Type B pancreatic cell (in vitro differentiated cells): ENCODE results near the gene SLC39A2. TPM values are rescaled to one million over a fixed set of nuclear protein-coding genes. Genes with fewer than 3 reads are reported as not detected.

Source experiments
- DNase-seq: peaks from one replicate; pipeline ENCODE4 v3.0.0; 2021; ENCODE audit warnings: mixed read lengths; ENCODE audit not compliant: unreplicated experiment; ENCODE audit errors: extremely low spot score
- H3K27ac Mint-ChIP-seq: 2 replicates; pipeline ENCODE4 v1.8.0; 2021; ENCODE audit warnings: mild to moderate bottlenecking, mixed read lengths
- H3K27me3 Mint-ChIP-seq: 2 replicates; pipeline ENCODE4 v1.8.0; 2021; ENCODE audit warnings: mixed read lengths
- H3K36me3 Mint-ChIP-seq: 2 replicates; pipeline ENCODE4 v1.8.0; 2021; ENCODE audit warnings: mixed read lengths
- H3K4me1 Mint-ChIP-seq: one replicate; pipeline ENCODE4 v1.8.0; 2021; ENCODE audit warnings: mixed read lengths; ENCODE audit not compliant: unreplicated experiment
- H3K4me3 Mint-ChIP-seq: 2 replicates; pipeline ENCODE4 v1.8.0; 2021; ENCODE audit warnings: mild to moderate bottlenecking, mixed read lengths
- H3K9me3 Mint-ChIP-seq: 2 replicates; pipeline ENCODE4 v1.8.0; 2021; ENCODE audit warnings: mixed read lengths
- microRNA-seq: library from miRNA; unstranded; fragments of <30 nt; microRNA quantifications from one replicate; pipeline ENCODE4, GENCODE V29; 2020
- total RNA-seq: library from RNA; stranded (reverse); gene quantifications from 2 replicates; pipeline ENCODE4 v1.2.1, GENCODE V29; 2021; ENCODE audit warnings: low replicate concordance
- TF ChIP-seq, protein P1 (sequence below): fragments of 200-600 bp; sonication (generic); conservative IDR thresholded peaks from 2 replicates; pipeline ENCODE4 v1.5.0; 2021; ENCODE audit warnings: antibody characterized with exemption, mild to moderate bottlenecking

Gene SLC39A2
- total RNA-seq, 1 donor from 2014 or later, result 4.5 TPM

DNA sequence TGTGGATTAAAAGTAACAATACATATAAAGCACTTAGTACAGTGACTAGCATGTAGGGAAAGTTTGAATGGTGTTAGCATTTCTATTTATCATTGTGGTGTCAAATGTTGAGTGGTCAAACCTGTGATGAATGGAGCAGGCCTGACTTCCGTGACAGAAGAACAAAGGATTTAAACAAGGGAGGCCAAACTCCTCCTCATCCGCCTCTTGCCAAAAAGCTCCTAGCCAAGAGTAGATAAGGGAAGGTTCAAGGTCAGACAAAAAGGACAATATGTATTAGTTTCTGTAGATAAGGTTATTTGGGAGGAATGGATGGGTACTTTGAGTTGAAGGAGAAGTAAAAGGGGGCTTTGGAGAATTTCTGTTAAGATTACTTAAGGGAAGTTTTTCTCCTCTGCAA, 49.5 kb downstream of the SLC39A2 start:
- TF ChIP-seq, protein P1, sequence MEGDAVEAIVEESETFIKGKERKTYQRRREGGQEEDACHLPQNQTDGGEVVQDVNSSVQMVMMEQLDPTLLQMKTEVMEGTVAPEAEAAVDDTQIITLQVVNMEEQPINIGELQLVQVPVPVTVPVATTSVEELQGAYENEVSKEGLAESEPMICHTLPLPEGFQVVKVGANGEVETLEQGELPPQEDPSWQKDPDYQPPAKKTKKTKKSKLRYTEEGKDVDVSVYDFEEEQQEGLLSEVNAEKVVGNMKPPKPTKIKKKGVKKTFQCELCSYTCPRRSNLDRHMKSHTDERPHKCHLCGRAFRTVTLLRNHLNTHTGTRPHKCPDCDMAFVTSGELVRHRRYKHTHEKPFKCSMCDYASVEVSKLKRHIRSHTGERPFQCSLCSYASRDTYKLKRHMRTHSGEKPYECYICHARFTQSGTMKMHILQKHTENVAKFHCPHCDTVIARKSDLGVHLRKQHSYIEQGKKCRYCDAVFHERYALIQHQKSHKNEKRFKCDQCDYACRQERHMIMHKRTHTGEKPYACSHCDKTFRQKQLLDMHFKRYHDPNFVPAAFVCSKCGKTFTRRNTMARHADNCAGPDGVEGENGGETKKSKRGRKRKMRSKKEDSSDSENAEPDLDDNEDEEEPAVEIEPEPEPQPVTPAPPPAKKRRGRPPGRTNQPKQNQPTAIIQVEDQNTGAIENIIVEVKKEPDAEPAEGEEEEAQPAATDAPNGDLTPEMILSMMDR, result no peak
- no peak overlapping the region for H3K27ac Mint-ChIP-seq
- H3K9me3 Mint-ChIP-seq, result no peaks in the 10 kb centered on the region
- H3K4me3 Mint-ChIP-seq, result no peak overlapping the region
- DNase-seq, result no peak
- H3K36me3 Mint-ChIP-seq, result no peaks in the 10 kb centered on the region
- peaks cover 2% of the 10 kb centered on the region for H3K27me3 Mint-ChIP-seq
- H3K4me1 Mint-ChIP-seq, result peaks cover 11% of the 10 kb centered on the region

DNA sequence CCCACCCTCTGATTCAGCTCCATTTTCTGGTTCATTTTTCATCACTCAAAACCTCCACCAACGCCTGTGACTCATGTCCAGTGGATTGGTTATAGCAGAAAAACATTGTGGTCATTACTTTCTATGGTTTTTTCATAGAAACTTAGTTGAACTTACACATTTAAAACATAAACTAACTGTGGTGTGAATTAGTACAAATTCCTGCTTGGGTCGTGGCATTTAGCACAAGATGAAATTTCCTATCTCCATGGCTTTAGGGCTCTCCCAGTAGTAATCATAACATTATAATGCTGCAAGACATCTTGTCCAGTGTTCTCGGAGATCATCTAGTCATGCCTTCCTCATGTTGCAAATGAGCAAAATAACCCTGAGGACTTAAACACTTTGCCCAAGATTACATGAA, 50.2 kb downstream of the SLC39A2 start:
- peaks cover 2% of the 10 kb centered on the region for H3K27me3 Mint-ChIP-seq
- H3K9me3 Mint-ChIP-seq, result no peaks in the 10 kb centered on the region
- DNase-seq, result no peak
- no peaks in the 10 kb centered on the region for H3K36me3 Mint-ChIP-seq
- H3K27ac Mint-ChIP-seq, result no peak overlapping the region
- H3K4me1 Mint-ChIP-seq, result peaks cover 14% of the 10 kb centered on the region
- TF ChIP-seq, protein P1, result no peak
- H3K4me3 Mint-ChIP-seq, result no peak overlapping the region

DNA sequence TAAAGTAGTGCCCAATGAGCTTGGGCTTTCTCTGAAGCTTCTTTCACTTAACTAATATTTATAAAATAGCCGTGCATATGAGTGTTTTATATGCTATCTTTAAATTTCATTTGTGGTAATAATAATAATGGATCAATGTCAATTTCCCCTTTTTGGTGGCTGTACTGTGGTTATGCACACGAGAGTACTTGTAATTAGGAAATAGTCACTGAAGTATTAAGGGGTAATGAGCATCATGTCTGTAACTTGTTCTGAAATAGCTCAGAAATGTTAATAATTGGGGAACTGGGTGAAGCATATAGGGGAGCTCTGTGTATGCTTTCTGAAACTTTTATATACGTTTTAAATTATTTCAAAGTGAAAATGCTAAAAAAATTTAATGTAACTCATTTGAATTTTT, 51.5 kb downstream of the SLC39A2 start:
- H3K4me1 Mint-ChIP-seq, result peaks cover 15% of the 10 kb centered on the region
- H3K27me3 Mint-ChIP-seq, result no peaks in the 10 kb centered on the region
- no peak overlapping the region for H3K4me3 Mint-ChIP-seq
- H3K27ac Mint-ChIP-seq, result no peak overlapping the region
- H3K36me3 Mint-ChIP-seq, result no peaks in the 10 kb centered on the region
- TF ChIP-seq, protein P1, result no peak
- no peaks in the 10 kb centered on the region for H3K9me3 Mint-ChIP-seq
- no peak for DNase-seq

Small RNAs within 50 kb of the gene (microRNA-seq; reads per million reads assigned to microRNA genes)
- gene MIR6717, result not detected

Other genes with a start within 250 kb of the SLC39A2 start
- not detected in 2 replicates for gene EDDM3B, start 230.9 kb upstream of the SLC39A2 start, total RNA-seq
- 0.97 and 1.1 TPM in 2 replicates for gene RNASE6, start 218.0 kb upstream of the SLC39A2 start, total RNA-seq
- gene RNASE1, start 196.4 kb upstream of the SLC39A2 start, total RNA-seq, result 476 and 793 TPM in 2 replicates
- gene RNASE3, start 107.9 kb upstream of the SLC39A2 start, total RNA-seq, result not detected in 2 replicates
- gene RNASE2, start 43.8 kb upstream of the SLC39A2 start, total RNA-seq, result not detected in 2 replicates
- 59.7 and 88.1 TPM in 2 replicates for gene METTL17, start 9.3 kb upstream of the SLC39A2 start, total RNA-seq
- gene NDRG2, start 25.8 kb downstream of the SLC39A2 start, total RNA-seq, result 150 and 214 TPM in 2 replicates
- not detected in 2 replicates for gene TPPP2, start 30.9 kb downstream of the SLC39A2 start, total RNA-seq
- not detected in 2 replicates for gene RNASE13, start 35.5 kb downstream of the SLC39A2 start, total RNA-seq
- gene RNASE7, start 43.1 kb downstream of the SLC39A2 start, total RNA-seq, result 0.55 TPM in 1 of 2 replicates, not detected in the other
- not detected in 2 replicates for gene RNASE8, start 58.5 kb downstream of the SLC39A2 start, total RNA-seq
- gene ARHGEF40, start 71.0 kb downstream of the SLC39A2 start, total RNA-seq, result 10.9 and 65.8 TPM in 2 replicates
- 47.8 and 58.0 TPM in 2 replicates for gene ZNF219, start 99.4 kb downstream of the SLC39A2 start, total RNA-seq
- gene TMEM253, start 101.8 kb downstream of the SLC39A2 start, total RNA-seq, result 1.8 and 2.9 TPM in 2 replicates
- 0.17 TPM in 1 of 2 replicates, not detected in the other for gene OR5AU1, start 156.8 kb downstream of the SLC39A2 start, total RNA-seq